ENCODE data around the gene RCAN1.
"Not testable (repeated sequence)": the region's sequence is repeated elsewhere in the genome, so short reads cannot be mapped to it uniquely, and the experiment has no call there.

DNA sequence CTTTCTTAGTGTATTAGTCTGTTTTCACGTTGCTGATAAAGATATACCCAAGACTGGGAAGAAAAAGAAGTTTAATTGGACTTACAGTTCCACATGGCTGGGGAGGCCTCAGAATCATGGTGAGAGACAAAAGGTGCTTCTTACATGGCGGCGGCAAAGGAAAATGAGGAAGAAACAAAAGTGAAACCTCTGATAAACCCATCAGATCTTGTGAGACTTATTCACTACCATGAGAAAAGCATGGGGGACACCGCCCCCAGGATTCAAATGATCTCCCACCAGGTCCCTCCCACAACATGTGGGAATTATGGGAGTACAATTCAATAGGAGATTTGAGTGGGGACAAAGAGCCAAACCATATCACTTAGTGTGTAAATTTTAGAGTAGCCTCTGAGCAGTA is 46.1 kb downstream of the RCAN1 start:
- TF ChIP-seq, protein P1, sequence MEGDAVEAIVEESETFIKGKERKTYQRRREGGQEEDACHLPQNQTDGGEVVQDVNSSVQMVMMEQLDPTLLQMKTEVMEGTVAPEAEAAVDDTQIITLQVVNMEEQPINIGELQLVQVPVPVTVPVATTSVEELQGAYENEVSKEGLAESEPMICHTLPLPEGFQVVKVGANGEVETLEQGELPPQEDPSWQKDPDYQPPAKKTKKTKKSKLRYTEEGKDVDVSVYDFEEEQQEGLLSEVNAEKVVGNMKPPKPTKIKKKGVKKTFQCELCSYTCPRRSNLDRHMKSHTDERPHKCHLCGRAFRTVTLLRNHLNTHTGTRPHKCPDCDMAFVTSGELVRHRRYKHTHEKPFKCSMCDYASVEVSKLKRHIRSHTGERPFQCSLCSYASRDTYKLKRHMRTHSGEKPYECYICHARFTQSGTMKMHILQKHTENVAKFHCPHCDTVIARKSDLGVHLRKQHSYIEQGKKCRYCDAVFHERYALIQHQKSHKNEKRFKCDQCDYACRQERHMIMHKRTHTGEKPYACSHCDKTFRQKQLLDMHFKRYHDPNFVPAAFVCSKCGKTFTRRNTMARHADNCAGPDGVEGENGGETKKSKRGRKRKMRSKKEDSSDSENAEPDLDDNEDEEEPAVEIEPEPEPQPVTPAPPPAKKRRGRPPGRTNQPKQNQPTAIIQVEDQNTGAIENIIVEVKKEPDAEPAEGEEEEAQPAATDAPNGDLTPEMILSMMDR (IDR thresholded peaks at IDR 0.05; ENCODE audit: poor library complexity) = not testable (repeated sequence)
- not testable (repeated sequence) for TF ChIP-seq EZH2 (IDR thresholded peaks at IDR 0.05; ENCODE audit: borderline replicate concordance); EZH2phosphoT487 (IDR thresholded peaks at IDR 0.05; ENCODE audit: low read depth, severe bottlenecking, unreplicated experiment)
